IMR-90 (cell line): Measurements from ENCODE around the gene ADAT1. TPM values are rescaled to one million over a fixed set of nuclear protein-coding genes. Genes with fewer than 3 reads are reported as not detected.

Source experiments
- ATAC-seq: fragments of 200-7000 bp; cut with Tn5 transposase; 2 replicates; pipeline ENCODE4 v1.9.1; 2020; ENCODE audit warnings: low read depth, mild to moderate bottlenecking, moderate library complexity
- BruUV-seq: library from RNA; stranded (reverse); fragments of 400-500 nt; replicated peaks from 2 replicates; lab custom pipeline; 2021; lab: Mats Ljungman, UMichigan
- CTCF ChIA-PET: fragments of 300-600 bp; formaldehyde crosslinking; extraction: SDS; loops from one replicate; lab custom pipeline; 2021; ENCODE audit warnings: antibody characterized with exemption; lab: Yijun Ruan, JAX
- POLR2A ChIA-PET: fragments of 300-600 bp; sonication (Branson Sonifier 250); formaldehyde crosslinking; loops from one replicate; lab custom pipeline; 2022; ENCODE audit warnings: antibody characterized with exemption; ENCODE audit not compliant: unreplicated experiment; lab: Charles Lee
- DNase-seq: peaks from one replicate; pipeline ENCODE4 v3.0.0; 2013
- H2AFZ ChIP-seq: replicated peaks from 2 replicates; pipeline ENCODE3; 2013; ENCODE audit warnings: low read length, mild to moderate bottlenecking; ENCODE audit not compliant: poor library complexity
- H2AK5ac ChIP-seq: 2 replicates; pipeline ENCODE4 v1.6.1; 2013; ENCODE audit warnings: low read depth, low read length, inconsistent platforms
- H2AK9ac ChIP-seq: replicated peaks from 2 replicates; pipeline ENCODE3; 2013; ENCODE audit warnings: mild to moderate bottlenecking, low read depth, low read length, moderate library complexity; ENCODE audit not compliant: poor library complexity
- H2BK120ac ChIP-seq: 2 replicates; pipeline ENCODE4 v1.6.1; 2013; ENCODE audit warnings: low read depth, low read length, inconsistent platforms
- H2BK15ac ChIP-seq: 3 replicates; pipeline ENCODE4 v1.6.1; 2013; ENCODE audit warnings: low read depth, low read length, inconsistent platforms
- H2BK20ac ChIP-seq: 2 replicates; pipeline ENCODE4 v1.6.1; 2013; ENCODE audit warnings: low read depth, mild to moderate bottlenecking, inconsistent platforms, low read length, moderate library complexity
- H2BK5ac ChIP-seq: 2 replicates; pipeline ENCODE4 v1.6.1; 2013; ENCODE audit warnings: mild to moderate bottlenecking, low read depth, low read length, inconsistent platforms; ENCODE audit not compliant: poor library complexity, severe bottlenecking
- H3K14ac ChIP-seq: replicated peaks from 2 replicates; pipeline ENCODE4 v1.6.1; 2013; ENCODE audit warnings: low read depth, low read length, inconsistent platforms
- H3K18ac ChIP-seq: 2 replicates; pipeline ENCODE4 v1.6.1; 2013; ENCODE audit warnings: low read depth, low read length, control low read depth
- H3K23ac ChIP-seq: 2 replicates; pipeline ENCODE4 v1.6.1; 2013; ENCODE audit warnings: low read depth, low read length, inconsistent platforms
- H3K27ac ChIP-seq: 2 replicates; pipeline ENCODE4 v1.5.1; 2013; ENCODE audit warnings: mild to moderate bottlenecking, control low read depth, low read length; ENCODE audit not compliant: insufficient read depth
- H3K27me3 ChIP-seq: 2 replicates; pipeline ENCODE4 v1.6.1; 2013; ENCODE audit warnings: low read length; ENCODE audit not compliant: control insufficient read depth, insufficient read depth
- H3K36me3 ChIP-seq: 2 replicates; pipeline ENCODE4 v1.6.1; 2013; ENCODE audit warnings: low read length, mixed read lengths; ENCODE audit not compliant: control insufficient read depth, insufficient read depth
- H3K4ac ChIP-seq: 2 replicates; pipeline ENCODE4 v1.6.1; 2013; ENCODE audit warnings: low read depth, low read length, inconsistent platforms
- H3K4me1 ChIP-seq: 2 replicates; pipeline ENCODE4 v1.6.1; 2013; ENCODE audit warnings: low read length, mixed read lengths; ENCODE audit not compliant: control insufficient read depth, insufficient read depth
- H3K4me2 ChIP-seq: 2 replicates; pipeline ENCODE4 v1.6.1; 2013; ENCODE audit warnings: low read depth, mild to moderate bottlenecking, control low read depth, low read length, moderate library complexity
- H3K4me3 ChIP-seq: 2 replicates; pipeline ENCODE4 v1.5.1; 2013; ENCODE audit warnings: low read depth, mild to moderate bottlenecking, control low read depth, low read length, moderate library complexity; ENCODE audit not compliant: insufficient read depth
- H3K56ac ChIP-seq: 2 replicates; pipeline ENCODE4 v1.6.1; 2013; ENCODE audit warnings: low read length, inconsistent platforms; ENCODE audit not compliant: insufficient read depth; ENCODE audit errors: extremely low read depth
- H3K79me1 ChIP-seq, 2 experiments: 2 replicates each; pipeline ENCODE4 v1.6.1; 2013; ENCODE audit warnings: low read length in 2 of 2, inconsistent platforms in 1 of 2, low read depth in 1 of 2
- H3K9ac ChIP-seq: 2 replicates; pipeline ENCODE4 v1.6.1; 2013; ENCODE audit warnings: low read depth, low read length, control low read depth
- H3K9me1 ChIP-seq: 2 replicates; pipeline ENCODE4 v1.6.1; 2013; ENCODE audit warnings: low read length, inconsistent platforms; ENCODE audit not compliant: insufficient read depth
- H3K9me3 ChIP-seq: 2 replicates; pipeline ENCODE4 v1.6.1; 2013; ENCODE audit warnings: low read length; ENCODE audit not compliant: control insufficient read depth, insufficient read depth
- H4K20me1 ChIP-seq: 2 replicates; pipeline ENCODE4 v1.6.1; 2013; ENCODE audit warnings: low read length, inconsistent platforms; ENCODE audit not compliant: insufficient read depth
- H4K5ac ChIP-seq: 2 replicates; pipeline ENCODE4 v1.6.1; 2013; ENCODE audit warnings: mild to moderate bottlenecking, low read depth, low read length, control low read depth
- H4K8ac ChIP-seq, 2 experiments: 2 replicates each; pipeline ENCODE4 v1.6.1; 2013; ENCODE audit warnings: low read depth in 2 of 2, low read length in 2 of 2, control low read depth in 1 of 2, inconsistent platforms in 1 of 2
- H4K91ac ChIP-seq: 2 replicates; pipeline ENCODE4 v1.6.1; 2013; ENCODE audit warnings: low read depth, low read length, inconsistent platforms; ENCODE audit not compliant: insufficient read depth
- BHLHE40 ChIP-seq: fragments of 150-350 bp; IDR thresholded peaks from 2 replicates; pipeline ENCODE4 v1.6.1; 2016; ENCODE audit warnings: mild to moderate bottlenecking, low read depth, low read length
- CTCF ChIP-seq: conservative IDR thresholded peaks from 2 replicates; pipeline ENCODE4 v1.5.1; 2012; ENCODE audit warnings: mild to moderate bottlenecking, low read depth, low read length, improper control_type of control experiment
- ELK1 ChIP-seq: fragments of 150-350 bp; IDR thresholded peaks from 2 replicates; pipeline ENCODE4 v1.6.1; 2016; ENCODE audit warnings: low read depth, mild to moderate bottlenecking, low read length, moderate library complexity, borderline replicate concordance
- MAFK ChIP-seq: IDR thresholded peaks from 2 replicates; pipeline ENCODE4 v1.6.1; 2012; ENCODE audit warnings: low read depth, low read length, improper control_type of control experiment
- MXI1 ChIP-seq: IDR thresholded peaks from 2 replicates; pipeline ENCODE4 v1.6.1; 2012; ENCODE audit warnings: low read depth, mild to moderate bottlenecking, low read length, moderate library complexity, borderline replicate concordance
- USF2 ChIP-seq: fragments of 150-350 bp; IDR thresholded peaks from 2 replicates; pipeline ENCODE4 v1.6.1; 2017; ENCODE audit warnings: mild to moderate bottlenecking, antibody characterized with exemption, low read length, low read depth
- WGBS, 2 experiments: methylation state at CpG; one replicate each; pipeline versions ENCODE4 v1.1.5 to v1.1.7; 2013; ENCODE audit warnings: missing lambda C conversion rate in 2 of 2; ENCODE audit not compliant: insufficient read length in 1 of 2; ENCODE audit errors: extremely low coverage in 2 of 2; 5-methylcytosine and 5-hydroxymethylcytosine counted together
- dilution Hi-C: fragments of 300-500 bp; cut with HindIII; formaldehyde crosslinking; loops from one replicate; pipeline ENCODE4 v1.14.3; 2018; ENCODE audit warnings: low sequenced_read_pairs; ENCODE audit not compliant: unreplicated experiment
- in situ Hi-C: fragments of 300-500 bp; cut with MboI; formaldehyde crosslinking; loops from 3 replicates; pipeline ENCODE4 v1.14.3; 2019; ENCODE audit warnings: low sequenced_read_pairs, inconsistent platforms, mixed read lengths
- intact Hi-C: fragments of 100-400 bp; cut with micrococcal nuclease; formaldehyde crosslinking; loops from 2 replicates; pipeline ENCODE4 v1.10.0; 2022
- polyA plus RNA-seq, 3 experiments: library from polyadenylated mRNA; depleted of rRNA; stranded (reverse); fragments of >200 nt; gene quantifications; 2 replicates each; pipeline ENCODE4 v1.2.3, GENCODE V29; 2012; ENCODE audit warnings: low replicate concordance in 1 of 3
- total RNA-seq: library from RNA; depleted of rRNA; stranded (reverse); fragments of >200 nt; gene quantifications from 2 replicates; pipeline ENCODE4 v1.2.3, GENCODE V29; 2012

The ADAT1 gene
- total and polyA plus RNA-seq, 2 of the 4 experiments (the other 2 are of a cell fraction): 22.7 to 52.9 TPM

GRCh38 chr16:75626806-75627205, 3.7 kb upstream of the ADAT1 start:
- no peak overlapping the region for H2BK120ac ChIP-seq
- 57% methylated on average over 1 of the region's 4 CpGs; no CpG with 5 or more reads in 1 of the 2 experiments for WGBS, 2 experiments
- no peak overlapping the region for H2BK15ac ChIP-seq
- H3K56ac ChIP-seq: no peak overlapping the region
- H4K8ac ChIP-seq: no peak overlapping the region
- no peak overlapping the region for H2AK9ac ChIP-seq
- no peak for TF ChIP-seq MAFK
- no peak for TF ChIP-seq ELK1
- TF ChIP-seq CTCF: no peak
- TF ChIP-seq BHLHE40: no peak
- TF ChIP-seq MXI1: no peak
- no peak for TF ChIP-seq USF2
- no peak overlapping the region for H3K18ac ChIP-seq
- ChIA-PET POLR2A (no interaction called here), CTCF (no interaction called here)
- no peak overlapping the region for H3K27ac ChIP-seq
- peaks cover 51% of the 10 kb centered on the region for H3K36me3 ChIP-seq
- no peaks in the 10 kb centered on the region for H3K27me3 ChIP-seq
- H3K79me1 ChIP-seq: peaks cover 5 to 9% of the 10 kb centered on the region in 2 experiments
- H2AK5ac ChIP-seq: no peak overlapping the region
- H2AFZ ChIP-seq: no peak overlapping the region
- no peak overlapping the region for H3K4me3 ChIP-seq
- no peak overlapping the region for H3K9ac ChIP-seq
- intact Hi-C loops (loop anchor here (10.0 kb wide), 2 partner anchors 162 to 432 kb away; partner anchors contain the start of gene TMEM170A), in situ Hi-C loops (no loop called here), dilution Hi-C loops (no loop called here)
- H2BK5ac ChIP-seq: no peak overlapping the region
- no peak overlapping the region for H4K5ac ChIP-seq
- H3K14ac ChIP-seq: no peak overlapping the region
- DNase-seq (no peak), ATAC-seq (no peak)
- no peak overlapping the region for H3K4ac ChIP-seq
- H4K20me1 ChIP-seq: no peaks in the 10 kb centered on the region
- no peaks in the 10 kb centered on the region for H3K9me1 ChIP-seq
- H3K9me3 ChIP-seq: no peaks in the 10 kb centered on the region
- H3K23ac ChIP-seq: no peak overlapping the region
- H4K91ac ChIP-seq: no peak overlapping the region
- BruUV-seq: no TSS peak
- H3K4me2 ChIP-seq: no peak overlapping the region
- no peak overlapping the region for H2BK20ac ChIP-seq
- H3K4me1 ChIP-seq: peaks cover 5% of the 10 kb centered on the region
